Transverse colon (tissue), 4 donors: ENCODE results near the gene FMC1.

Experiments
- CTCF ChIP-seq, 5 experiments: fragments of 200-600 bp in 3 of 5; fragments of 450-650 bp in 2 of 5; sonication (generic) in 3 of 5; IDR thresholded peaks; 1 replicate in 2 of 5; 2 replicates in 3 of 5; pipeline ENCODE4 v1.5.1; 2016 to 2017; ENCODE audit warnings: antibody characterized with exemption in 5 of 5, inconsistent platforms in 3 of 5, mild to moderate bottlenecking in 2 of 5, moderate library complexity in 1 of 5
- EP300 ChIP-seq: sonication (generic); formaldehyde crosslinking; IDR thresholded peaks from one replicate; pipeline ENCODE4 v1.6.1; 2017; ENCODE audit warnings: antibody characterized with exemption, low read depth
- POLR2A ChIP-seq: fragments of 450-650 bp; IDR thresholded peaks from one replicate; pipeline ENCODE4 v1.6.1; 2016; ENCODE audit warnings: antibody characterized with exemption, mild to moderate bottlenecking, moderate library complexity
- POLR2AphosphoS5 ChIP-seq, 3 donors: sonication (generic); formaldehyde crosslinking; IDR thresholded peaks; one replicate each; pipeline ENCODE4 v1.6.1; 2016; ENCODE audit warnings: antibody characterized with exemption in 3 of 3

- no peak for TF ChIP-seq POLR2A
- no peak for TF ChIP-seq CTCF (IDR thresholded peaks at IDR 0.05)
- TF ChIP-seq POLR2AphosphoS5 (IDR thresholded peaks at IDR 0.05): no peak
- no peak for TF ChIP-seq EP300
Observed at GRCh38 chr7:139304517-139304916, 36.6 kb upstream of the FMC1 start.
